ENCODE measurements around the gene SSBP3.

Gene SSBP3

GRCh38 chr1:54371038-54371941 is 34.9 kb downstream of the SSBP3 start:
- peak; percentile 68 for DNase-seq (ENCODE audit: low spot score)

- no peak for DNase-seq (ENCODE audit: low spot score)
These were observed 35.8 kb downstream of the SSBP3 start for GRCh38 chr1:54370287-54370989.

- DNase-seq (ENCODE audit: low spot score) = no peak
These were observed 38.6 kb downstream of the SSBP3 start for GRCh38 chr1:54367613-54368012.

DNA sequence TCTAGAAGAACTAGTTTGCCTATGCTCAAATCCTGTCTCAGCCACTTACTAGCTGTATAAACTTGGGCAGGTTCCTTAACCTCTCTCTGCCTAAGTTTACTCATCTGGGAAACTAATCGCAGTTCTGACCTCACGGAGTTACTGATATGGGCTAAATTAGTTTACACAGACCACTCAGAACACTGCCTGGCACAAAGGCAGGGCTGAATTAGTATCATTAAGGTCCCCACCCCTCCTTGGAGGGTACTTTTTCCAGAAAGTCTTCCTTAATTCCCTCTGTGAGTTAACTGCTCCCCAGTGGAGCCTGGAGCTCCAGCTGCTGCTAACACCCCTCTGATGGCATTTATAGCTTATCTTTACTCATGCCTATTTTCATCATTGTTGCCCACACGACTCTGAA is 40.3 kb downstream of the SSBP3 start:
- no peak for DNase-seq (ENCODE audit: low spot score)

- DNase-seq (ENCODE audit: low spot score) = no peak
These were observed 40.8 kb downstream of the SSBP3 start for GRCh38 chr1:54365398-54365797.

DNA sequence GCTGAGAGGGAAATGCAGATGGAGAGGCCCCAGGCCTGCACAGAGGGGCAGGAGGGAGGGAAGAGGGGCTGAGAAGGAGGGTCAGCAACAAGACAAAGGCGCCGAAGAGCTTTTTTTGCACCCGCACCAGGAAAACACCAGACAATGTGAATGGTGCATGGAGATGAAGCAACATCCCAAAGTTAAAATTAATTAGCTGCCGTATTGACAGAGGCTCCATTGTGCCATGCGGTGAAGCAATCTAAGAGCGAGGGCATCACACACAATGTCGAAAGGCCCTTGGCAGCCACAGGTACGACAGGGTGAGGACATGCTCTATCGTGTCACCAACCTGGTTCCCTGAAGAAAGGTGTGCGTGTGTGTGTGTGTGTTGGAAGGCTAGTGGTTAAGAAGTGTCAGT is 41.2 kb downstream of the SSBP3 start:
- DNase-seq (ENCODE audit: low spot score) = no peak

DNA sequence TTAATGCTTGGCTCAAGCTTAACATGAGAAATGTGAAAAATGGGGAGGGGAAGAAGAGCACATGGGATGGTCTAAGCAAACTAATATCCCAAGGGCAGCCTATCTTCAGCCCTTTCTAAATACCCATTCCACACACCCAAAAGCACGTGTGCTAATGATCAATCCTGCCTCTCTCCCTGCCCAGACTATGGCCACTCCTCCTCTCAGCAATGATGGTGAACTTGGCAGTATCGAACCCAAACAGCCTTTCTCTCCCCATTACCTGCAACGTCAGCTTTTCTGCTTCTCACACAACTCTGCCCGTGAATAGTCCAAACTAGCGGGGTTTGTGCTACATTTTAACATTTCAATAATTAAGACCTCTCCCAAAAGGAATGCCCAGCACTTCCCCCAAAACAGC is 41.6 kb downstream of the SSBP3 start:
- no peak for DNase-seq (ENCODE audit: low spot score)

DNA sequence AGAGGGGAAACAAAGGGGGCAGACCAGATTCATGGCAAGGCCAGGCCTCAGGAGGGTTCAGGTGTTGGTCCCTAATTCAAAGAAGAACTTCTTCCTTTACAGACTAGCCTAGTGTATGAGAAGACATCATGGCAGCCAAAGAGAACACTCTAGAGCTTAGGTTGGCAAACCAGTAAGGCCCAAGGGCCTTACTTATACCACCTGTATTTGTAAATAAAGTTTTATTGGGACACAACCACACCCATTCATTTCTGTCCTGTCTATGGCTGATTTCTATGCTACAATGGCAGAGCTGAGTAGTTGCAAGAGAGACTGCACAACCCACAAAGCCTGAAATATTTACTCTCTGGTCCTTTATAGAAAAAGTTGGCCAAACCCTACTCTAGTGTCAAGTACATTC is 42.3 kb downstream of the SSBP3 start:
- DNase-seq (ENCODE audit: low spot score) = no peak

DNA sequence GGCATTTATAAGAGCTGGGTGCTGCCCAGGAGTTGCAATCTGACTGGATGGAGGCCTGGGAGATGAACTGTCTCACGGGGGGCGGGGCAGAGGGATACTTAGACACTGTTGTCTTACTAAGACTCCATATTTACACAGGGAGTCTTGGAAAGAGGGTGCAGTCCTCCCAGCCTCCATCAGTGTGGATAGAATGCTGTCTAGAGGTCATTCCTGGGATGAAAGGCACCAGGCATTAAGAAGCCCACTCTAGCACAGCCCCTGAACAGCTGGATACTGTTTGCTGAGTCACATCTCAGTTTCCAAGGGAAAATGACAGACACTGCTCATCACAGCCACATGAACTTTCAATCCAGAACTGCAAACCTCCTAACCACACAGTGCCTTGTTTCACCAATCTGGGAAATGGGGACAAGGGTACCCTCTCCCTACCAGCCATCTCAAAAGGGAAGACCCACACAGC is 43.3 kb downstream of the SSBP3 start:
- DNase-seq (ENCODE audit: low spot score) = no peak

DNA sequence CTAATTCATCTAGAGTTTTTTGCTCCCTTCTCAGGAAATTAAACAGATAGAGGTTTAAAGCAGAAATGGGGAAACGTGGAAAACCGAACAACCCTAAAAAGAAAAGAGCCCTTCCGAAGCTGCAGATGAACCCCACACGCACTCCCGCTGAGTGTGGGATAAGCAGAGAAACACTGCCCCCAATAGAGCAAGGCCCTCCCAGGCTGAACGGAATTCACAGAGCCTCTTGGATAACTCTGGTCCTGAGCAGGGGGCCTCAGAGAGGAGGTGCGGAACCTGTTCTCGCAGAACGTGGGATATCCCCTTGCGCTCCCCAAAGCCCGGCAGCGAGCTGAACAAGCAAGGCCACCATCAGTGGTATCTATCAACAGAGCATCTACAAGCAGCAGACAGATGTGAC is 44.9 kb downstream of the SSBP3 start:
- DNase-seq (ENCODE audit: low spot score) = no peak

GRCh38 chr1:54360165-54361005 is 45.8 kb downstream of the SSBP3 start:
- DNase-seq (ENCODE audit: low spot score) = no peak

DNA sequence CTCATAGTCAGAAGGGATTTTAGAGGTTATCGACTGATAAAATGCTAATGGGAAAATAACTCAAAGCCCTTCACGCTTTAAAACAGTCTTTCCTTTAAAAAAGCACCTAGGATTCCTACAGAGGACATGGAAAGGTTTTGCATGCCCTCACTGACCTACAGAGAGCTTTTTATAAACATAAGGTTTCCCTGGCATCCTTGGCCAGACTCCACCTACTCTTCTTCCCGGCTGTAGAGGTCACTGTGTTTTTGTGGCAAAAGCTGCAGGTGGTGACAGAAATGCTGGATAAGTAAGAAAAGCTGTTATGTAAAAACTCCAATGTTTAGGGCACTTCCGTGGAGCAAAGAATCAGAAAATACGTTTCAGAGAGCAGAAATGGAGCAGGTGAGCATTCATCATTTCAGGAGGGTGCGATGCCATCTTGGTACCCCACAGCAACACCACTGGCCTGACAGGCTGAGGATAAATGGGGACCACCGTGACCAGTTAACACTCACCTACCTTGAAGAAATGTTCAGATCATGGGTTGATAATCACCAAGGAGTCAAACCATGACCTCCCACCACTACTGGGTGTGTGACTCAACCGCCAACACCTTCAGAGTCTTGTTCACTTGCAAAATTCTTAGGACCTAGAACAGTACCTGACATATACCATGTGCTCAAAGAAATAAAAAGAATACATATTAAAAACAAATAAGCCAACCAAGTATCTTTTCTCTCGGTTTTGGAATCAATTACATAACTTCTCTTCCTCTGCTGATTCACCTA is 46.6 kb downstream of the SSBP3 start:
- DNase-seq (ENCODE audit: low spot score) = no peak

DNA sequence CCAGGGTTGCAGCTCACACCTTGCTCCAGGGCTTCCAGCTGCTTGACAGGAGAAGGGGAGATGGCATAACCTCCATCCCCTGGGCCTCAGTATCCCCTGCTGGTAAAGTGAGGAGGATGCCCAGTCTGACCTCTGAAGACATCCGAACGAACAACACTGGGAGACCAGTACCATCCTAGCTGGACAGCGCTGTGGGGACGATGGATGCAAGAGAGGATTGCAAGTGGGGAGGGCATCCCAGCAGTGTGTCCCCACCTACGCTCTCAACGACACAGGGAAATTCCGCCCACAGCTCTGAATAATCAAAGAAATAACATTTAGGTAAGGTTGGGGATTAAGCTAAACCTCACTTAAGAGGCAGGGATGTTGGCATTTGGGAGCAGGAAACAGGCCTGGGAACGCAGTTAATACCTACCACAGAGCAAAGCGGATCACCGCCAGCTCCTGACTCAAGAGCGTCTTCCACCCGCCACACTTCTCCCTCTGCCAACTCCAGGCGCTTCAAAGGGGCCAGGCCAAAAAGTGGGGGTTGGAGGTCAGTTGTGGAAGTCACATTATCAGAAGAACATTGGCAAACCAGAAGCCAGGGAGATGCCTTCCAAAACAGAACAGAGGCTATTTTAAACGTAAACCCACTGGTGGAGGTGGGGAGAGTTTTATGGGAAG is 47.6 kb downstream of the SSBP3 start:
- peak; percentile 67 for DNase-seq (ENCODE audit: low spot score)

- DNase-seq (ENCODE audit: low spot score) = no peak
These were observed 48.2 kb downstream of the SSBP3 start for GRCh38 chr1:54357967-54358366.

- no peak for DNase-seq (ENCODE audit: low spot score)
These were observed 49.5 kb downstream of the SSBP3 start for GRCh38 chr1:54356680-54357147.

DNA sequence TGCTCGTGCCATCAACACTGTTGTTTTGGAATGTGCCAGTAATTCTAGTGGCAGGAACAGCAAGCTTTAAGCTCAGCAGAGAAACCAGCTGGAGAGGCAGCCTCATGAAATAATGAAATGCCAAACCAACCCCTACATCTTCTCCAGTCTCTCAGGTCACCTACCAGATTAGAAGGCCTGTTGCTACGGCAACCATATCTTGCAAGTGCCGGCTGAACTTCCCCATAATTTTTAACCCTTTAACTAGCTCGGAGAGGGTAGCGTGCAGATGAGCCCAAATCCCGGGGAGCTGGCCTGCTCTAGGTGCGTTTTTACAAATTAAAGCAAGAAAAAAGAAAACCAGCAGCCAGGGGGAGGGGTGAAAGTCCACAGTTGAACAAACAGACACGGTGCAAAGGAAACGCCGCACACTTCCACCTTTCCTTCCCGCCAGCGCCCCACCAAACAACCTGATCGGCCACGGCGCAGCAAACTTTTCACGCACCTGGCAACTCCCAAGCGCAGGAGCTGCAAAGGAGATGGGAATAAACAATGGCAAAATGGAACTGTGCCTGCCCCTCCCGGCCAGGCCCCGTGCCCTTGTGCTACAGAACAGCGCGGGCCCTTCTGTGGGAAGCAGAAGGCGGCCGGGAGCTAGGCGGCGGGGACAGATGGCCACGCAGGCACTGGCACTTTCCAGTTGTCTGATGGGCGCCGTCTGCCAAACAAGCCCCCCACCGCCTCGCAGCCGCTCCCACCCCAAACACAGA is 50.1 kb downstream of the SSBP3 start:
- DNase-seq (ENCODE audit: low spot score) = peak; percentile 70

GRCh38 chr1:54354899-54355298 is 51.3 kb downstream of the SSBP3 start:
- no peak for DNase-seq (ENCODE audit: low spot score)

GRCh38 chr1:54353959-54354358 is 52.2 kb downstream of the SSBP3 start:
- DNase-seq (ENCODE audit: low spot score) = no peak

DNA sequence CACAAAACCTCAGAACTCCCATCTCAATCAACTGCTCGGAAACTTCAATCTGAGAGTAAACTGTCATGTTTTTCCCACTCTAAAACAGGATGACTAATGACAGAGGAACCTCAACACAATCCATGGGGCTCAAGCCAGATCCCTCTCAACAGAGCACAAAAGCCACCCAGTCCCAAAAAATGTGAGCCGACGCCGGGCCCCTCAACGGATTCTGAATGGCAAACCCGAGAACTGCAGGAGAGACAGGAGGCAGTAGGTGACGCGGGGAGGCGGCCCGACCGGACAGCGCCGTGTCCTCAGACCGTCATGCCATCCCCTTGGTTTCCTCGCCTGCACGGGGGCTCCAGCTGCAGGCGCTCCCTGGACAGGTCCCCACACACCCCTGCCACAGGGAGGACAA is 53.4 kb downstream of the SSBP3 start:
- DNase-seq (ENCODE audit: low spot score) = no peak

GRCh38 chr1:54350360-54350759 is 55.8 kb downstream of the SSBP3 start:
- DNase-seq (ENCODE audit: low spot score) = peak; percentile 58
